GM19467 (cell line): ENCODE results near the gene PDLIM5.
"Not testable (repeated sequence)": the region's sequence is repeated elsewhere in the genome, so short reads cannot be mapped to it uniquely, and the experiment has no call there.

Experiments
- ATAC-seq: cut with Tn5 transposase; IDR thresholded peaks from one replicate; pipeline ENCODE4 v1.9.1; 2021; ENCODE audit warnings: mild to moderate bottlenecking, moderate library complexity; ENCODE audit not compliant: unreplicated experiment

PDLIM5 gene

GRCh38 chr4:94451695-94452475 is at the start of gene PDLIM5:
TSS of gene PDLIM5 (plus strand) at chr4:94451942. CDS start at chr4:94455289, 3,347 bp downstream.
- peak; percentile 91 for ATAC-seq

GRCh38 chr4:94402439-94402838 is 49.3 kb upstream of the PDLIM5 start:
- not testable (repeated sequence) for ATAC-seq

- ATAC-seq = no peak
Observed at GRCh38 chr4:94403751-94404150, 48.0 kb upstream of the PDLIM5 start.

GRCh38 chr4:94406668-94407437 is 44.9 kb upstream of the PDLIM5 start:
- peak; percentile 86 for ATAC-seq

GRCh38 chr4:94407846-94408245 is 43.9 kb upstream of the PDLIM5 start:
- ATAC-seq = no peak

- ATAC-seq = no peak
Observed at GRCh38 chr4:94408549-94409374, 43.0 kb upstream of the PDLIM5 start.

- no peak for ATAC-seq
Observed at GRCh38 chr4:94409375-94409679, 42.4 kb upstream of the PDLIM5 start.

GRCh38 chr4:94409962-94410361 is 41.8 kb upstream of the PDLIM5 start:
- no peak for ATAC-seq

GRCh38 chr4:94410678-94411206 is 41.0 kb upstream of the PDLIM5 start:
- no peak for ATAC-seq

- ATAC-seq = no peak
Observed at GRCh38 chr4:94411296-94411695, 40.4 kb upstream of the PDLIM5 start.

GRCh38 chr4:94412019-94412657 is 39.6 kb upstream of the PDLIM5 start:
- no peak for ATAC-seq

- no peak for ATAC-seq
Observed at GRCh38 chr4:94412658-94413038, 39.1 kb upstream of the PDLIM5 start.

- no peak for ATAC-seq
Observed at GRCh38 chr4:94413085-94413840, 38.5 kb upstream of the PDLIM5 start.

- ATAC-seq = no peak
Observed at GRCh38 chr4:94414907-94415306, 36.8 kb upstream of the PDLIM5 start.

- ATAC-seq = no peak
Observed at GRCh38 chr4:94415448-94415847, 36.3 kb upstream of the PDLIM5 start.

- ATAC-seq = no peak
Observed at GRCh38 chr4:94416335-94416734, 35.4 kb upstream of the PDLIM5 start.

GRCh38 chr4:94416981-94417380 is 34.8 kb upstream of the PDLIM5 start:
- no peak for ATAC-seq

- ATAC-seq = no peak
Observed at GRCh38 chr4:94419549-94419948, 32.2 kb upstream of the PDLIM5 start.

- no peak for ATAC-seq
Observed at GRCh38 chr4:94419956-94420355, 31.8 kb upstream of the PDLIM5 start.

- no peak for ATAC-seq
Observed at GRCh38 chr4:94420356-94420755, 31.4 kb upstream of the PDLIM5 start.
